GM18858 (cell line): ENCODE results near the gene OTUD5.

Experiments
- ATAC-seq: cut with Tn5 transposase; IDR thresholded peaks from one replicate; pipeline ENCODE4 v1.9.1; 2021; ENCODE audit not compliant: unreplicated experiment

Gene OTUD5

GRCh38 chrX:48974033-48974432, 16.6 kb upstream of the OTUD5 start:
- ATAC-seq, result no peak

DNA sequence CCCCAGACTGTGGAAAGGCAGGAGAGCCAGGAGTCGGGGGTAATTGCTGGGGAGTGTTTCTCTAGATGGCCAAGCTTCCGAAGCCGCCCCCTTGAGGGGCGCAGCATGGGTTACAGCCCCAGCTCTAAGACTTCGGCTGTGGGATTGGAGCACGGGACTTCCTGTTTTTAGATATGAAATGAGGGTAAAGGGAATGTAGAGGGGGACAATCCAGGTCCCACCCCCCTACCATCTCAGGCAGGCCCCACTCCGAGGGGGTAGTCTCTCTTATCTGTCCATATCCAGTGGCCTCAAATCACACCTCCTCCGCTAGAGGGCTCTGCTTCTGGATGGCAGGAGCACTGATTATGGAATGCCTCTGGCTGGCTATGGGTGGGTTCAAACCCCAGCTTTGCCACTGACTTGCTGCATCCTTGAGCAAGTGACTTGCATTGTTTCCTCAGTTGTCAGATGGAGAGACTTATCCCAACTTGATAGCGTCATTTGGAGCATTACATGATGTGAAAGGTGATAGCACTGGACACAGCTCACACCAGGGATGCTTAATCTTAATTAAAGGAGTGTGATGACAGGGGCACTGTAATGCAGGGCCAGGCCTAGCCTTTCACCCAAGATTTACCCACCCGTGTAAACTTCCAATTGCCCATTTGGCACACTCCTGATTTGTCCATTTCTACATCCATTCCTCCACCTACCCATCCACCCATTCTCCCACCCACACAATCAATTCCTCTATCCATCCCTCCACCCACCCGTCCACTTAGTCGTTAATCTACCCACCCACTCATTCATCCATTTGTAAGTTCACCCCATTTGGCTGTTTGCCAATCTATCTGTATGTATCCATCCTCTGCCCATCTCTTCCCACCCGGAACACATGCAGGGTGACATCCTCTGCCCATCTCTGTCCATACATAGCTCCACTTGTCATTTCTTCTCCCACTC, 15.1 kb upstream of the OTUD5 start:
- no peak for ATAC-seq

DNA sequence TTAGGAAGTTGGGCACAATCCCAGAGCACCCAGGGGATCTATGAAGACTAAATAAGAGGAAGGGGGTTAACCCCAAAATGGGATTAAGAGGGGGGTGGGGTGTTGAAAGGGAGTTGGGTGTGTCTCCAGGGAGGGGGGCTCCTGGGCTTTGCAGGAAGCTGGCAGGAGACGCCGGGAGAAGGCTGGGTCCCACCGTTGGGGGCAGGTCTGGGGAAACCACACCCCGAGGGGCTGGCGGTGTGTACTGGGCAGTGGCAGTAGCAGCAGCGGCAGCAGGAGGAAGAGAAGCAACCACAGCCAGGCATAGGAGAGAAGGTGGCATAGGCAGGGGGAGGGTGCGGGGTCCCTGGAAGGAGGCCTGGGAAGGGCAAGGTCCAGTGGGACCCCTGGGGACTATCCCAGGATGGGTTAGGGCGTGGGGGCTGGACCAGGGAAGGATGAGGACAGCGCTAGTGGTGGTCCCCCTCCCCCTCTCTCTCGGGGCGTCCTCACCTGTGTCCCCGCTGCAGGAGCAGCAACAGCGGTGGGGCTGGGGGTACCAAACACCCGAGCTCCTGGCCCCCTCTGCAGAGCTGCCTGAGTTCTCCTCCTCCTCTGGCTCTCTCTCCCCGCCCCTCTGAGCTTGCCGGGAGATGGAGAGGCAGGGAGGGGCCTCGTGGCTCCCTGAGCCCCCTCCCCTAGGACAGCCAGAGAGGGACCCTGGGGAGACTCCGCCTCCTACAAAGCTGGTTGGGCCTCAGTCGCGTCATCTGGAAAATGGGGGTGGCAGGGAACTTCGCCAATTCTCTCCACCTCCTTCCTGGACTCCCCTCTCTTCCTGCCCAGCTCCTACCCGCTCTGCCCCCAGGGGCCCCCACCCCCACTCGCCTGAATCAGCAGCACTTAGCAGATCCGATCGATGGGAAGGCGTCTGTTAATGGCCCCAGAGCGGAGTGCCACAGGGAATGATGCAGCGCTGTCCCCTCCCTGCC, 14.1 kb upstream of the OTUD5 start, which contains the start of gene KCND1:
TSS of gene KCND1 (minus strand) at position 596 of the 971 bp plus-strand sequence. CDS start 1,573 bp downstream, outside the sequence.
- no peak for ATAC-seq

DNA sequence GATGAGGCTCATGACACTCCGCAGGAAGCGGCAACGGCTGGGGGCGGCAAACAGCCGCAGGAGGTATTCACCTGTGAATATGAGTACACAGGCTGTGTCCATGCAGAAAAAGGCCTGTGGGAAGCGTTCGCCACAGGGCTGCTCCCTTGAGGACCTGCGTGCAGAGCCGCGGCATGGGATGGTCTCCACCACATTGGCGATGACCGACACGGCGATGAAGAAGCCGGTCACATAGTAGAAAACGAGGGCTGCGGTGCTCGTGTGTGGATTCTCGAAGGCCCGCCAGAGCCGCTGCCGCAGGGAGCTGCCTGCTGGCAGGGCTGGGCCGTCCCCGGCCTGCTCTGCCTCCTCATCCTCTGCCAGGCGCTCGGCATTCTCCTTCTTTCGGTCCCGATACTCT, 12.1 kb upstream of the OTUD5 start:
- no peak for ATAC-seq

DNA sequence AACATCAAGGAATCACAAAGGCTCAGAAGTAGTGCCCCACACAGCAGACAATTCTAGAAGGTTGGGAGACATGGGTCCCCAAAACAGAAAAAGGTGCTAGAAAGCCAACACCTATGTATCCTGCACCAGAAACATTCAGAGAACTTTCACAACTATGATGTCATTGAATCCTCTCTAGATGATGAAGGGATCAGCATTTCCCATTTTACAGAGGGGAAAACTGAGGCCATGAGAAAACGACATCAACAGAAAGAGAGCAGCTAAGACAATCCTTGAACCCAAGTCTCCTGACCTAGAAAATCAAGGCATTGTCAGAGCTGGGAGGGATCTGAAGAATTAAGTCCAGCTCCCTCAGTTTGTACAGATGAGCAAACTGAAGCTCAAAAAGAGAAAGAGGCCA, 11.0 kb upstream of the OTUD5 start:
- ATAC-seq, result no peak

DNA sequence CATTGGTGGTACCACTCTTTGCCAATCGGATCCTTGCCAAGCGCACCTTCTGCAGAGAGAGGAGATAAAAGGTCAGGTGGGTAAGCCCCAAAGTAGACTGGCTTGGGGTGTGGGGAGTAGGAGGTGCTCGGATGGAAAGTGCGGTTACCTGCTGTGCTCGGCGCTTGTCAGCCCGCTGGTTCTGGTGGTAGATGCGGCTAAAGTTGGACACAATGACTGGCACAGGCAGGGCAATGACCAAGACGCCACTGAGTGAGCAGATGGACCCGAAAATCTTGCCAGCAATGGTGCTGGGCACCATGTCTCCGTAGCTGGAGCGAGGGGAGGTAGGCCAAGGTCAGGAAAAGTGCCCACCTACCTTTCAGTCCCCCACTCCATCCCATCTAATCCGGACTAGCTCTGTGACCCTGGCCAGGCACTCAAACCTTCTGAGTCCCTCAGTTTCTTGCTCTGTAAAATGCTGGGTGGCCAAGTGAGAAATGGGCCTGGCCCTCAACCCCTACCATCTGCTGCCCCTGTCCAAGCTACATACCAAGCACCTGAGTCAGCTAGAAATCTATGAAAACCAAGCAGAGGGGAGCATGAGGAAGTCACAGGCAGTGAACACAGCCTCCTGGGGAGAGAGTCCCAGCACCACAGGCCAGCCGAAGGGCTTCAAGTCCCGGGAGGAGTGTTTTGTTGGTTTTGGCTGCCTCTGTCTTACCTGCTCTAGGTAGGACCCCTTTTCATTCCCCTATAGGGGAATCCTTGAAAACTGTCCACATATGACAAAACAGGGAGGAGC, 9.6 kb upstream of the OTUD5 start:
- ATAC-seq, result no peak

GRCh38 chrX:48965959-48966358, 8.6 kb upstream of the OTUD5 start:
- no peak for ATAC-seq

DNA sequence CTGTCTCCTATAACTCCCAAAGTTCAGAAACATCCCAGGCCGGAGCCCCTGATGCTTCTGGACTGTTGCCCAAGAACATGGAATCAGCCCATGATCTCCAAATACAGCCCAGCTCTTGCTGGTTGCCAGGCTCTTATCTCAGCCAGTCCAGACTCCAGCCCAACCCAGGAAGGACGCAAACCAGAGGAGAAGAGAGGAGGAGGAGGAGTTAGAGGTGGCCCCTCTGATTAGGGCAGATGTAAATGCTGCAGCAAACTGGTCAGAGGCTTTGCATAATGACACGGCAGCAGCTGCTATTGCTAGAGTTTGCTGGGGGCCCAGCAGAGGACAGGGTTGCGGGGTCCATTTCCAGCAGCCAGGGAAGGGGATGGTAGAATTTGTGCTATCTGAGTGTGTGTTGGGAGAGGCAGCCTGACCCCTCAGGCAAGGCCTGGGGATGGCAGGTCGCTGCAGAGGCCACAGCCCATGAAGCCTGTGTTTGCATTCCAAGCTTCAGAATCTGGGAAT, 4.2 kb upstream of the OTUD5 start:
- ATAC-seq, result no peak

DNA sequence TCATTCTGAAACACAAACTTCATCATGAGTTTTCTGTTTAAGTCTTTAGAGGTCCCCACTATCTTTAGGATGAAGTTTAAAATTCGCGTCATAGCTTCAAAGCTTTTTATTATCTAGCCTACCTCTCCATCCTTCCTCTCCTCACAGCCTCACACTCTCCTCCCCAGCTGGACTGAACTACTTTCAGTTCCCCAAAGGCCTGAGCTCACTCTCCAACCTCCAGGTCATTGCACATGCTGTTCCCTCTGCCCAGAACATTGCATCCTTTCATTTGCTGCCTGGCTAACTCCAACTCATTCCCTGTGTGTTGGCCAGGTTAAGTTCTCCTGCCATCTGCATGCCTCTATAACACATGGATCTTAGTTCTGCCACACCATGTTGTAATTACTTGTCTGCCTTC, 2.9 kb upstream of the OTUD5 start:
- ATAC-seq, result no peak

- no peak for ATAC-seq
These were observed 1.3 kb upstream of the OTUD5 start for GRCh38 chrX:48958635-48959094.

DNA sequence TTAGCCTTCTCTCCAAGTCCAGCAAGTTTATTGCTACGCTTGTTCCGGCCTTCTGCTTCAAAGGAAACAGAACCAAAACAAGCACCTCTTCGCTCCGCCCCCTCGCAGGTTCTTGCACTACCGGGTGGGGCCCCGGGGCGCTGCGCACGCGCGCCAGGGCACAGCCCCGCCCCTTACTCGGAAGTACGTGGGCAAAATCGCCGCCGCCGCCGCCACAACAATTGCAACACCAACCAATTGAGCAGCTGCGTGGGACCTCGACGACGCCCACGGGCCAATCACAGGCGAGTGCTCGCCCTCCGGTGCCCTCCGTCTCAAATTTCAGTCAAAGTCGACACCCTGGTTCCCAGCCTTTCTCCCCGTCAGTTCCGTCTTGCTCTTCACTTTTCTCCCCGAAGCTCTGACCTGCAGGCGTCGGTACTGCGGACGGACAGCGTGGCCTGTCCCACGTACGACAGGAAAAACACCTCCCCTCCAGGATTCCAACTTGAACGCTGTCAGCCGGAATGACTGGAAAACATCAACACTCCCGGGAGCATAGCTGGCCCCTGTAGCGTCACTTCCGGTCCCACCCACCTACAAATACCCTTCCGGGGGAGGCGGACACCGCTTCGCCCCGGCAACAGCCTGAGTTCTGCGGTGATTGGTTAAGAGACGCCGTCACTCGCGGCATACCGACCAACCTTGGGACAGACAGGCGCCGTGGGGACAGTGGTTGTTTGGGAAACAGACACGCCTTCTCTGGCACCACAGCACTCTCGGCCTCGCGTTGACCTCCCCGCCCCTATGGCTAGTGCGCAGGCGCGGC, 624 bp upstream of the OTUD5 start:
- ATAC-seq, result peak; percentile 81

DNA sequence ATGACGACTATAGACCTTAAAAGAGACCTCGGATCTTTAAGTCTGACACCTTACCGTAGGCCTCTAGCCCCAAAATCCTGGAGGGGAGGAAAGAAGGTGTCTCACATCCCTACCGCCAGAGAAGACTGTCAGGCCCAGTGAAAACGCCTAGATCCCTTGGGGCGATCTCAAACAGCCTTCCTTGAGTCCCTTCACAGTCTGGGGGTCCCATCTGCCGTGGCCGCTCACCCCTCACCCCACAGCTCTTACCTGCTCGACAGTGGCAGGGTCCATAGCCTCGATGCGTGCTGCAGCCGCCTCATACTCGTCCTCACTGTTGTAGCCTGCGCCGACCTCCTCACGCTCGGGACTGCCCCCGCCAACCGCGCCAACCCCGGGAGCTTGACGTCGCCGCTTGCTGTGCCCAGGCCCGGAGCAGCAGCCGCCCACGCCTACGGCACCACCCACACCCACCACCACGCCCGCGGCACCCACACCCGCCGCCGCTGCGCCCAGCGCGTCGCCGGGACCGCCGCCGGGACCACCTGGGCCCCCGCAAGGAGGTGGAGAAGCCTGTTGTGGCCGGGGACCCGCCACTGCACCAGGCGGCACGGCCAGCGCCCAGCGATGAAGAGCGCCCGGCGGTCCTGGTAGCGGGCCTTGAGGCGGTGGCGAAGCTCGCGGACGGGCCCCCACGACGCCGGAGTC, 536 bp downstream of the OTUD5 start:
- ATAC-seq, result no peak

- ATAC-seq, result no peak
These were observed 8.8 kb downstream of the OTUD5 start for GRCh38 chrX:48948589-48948988.

DNA sequence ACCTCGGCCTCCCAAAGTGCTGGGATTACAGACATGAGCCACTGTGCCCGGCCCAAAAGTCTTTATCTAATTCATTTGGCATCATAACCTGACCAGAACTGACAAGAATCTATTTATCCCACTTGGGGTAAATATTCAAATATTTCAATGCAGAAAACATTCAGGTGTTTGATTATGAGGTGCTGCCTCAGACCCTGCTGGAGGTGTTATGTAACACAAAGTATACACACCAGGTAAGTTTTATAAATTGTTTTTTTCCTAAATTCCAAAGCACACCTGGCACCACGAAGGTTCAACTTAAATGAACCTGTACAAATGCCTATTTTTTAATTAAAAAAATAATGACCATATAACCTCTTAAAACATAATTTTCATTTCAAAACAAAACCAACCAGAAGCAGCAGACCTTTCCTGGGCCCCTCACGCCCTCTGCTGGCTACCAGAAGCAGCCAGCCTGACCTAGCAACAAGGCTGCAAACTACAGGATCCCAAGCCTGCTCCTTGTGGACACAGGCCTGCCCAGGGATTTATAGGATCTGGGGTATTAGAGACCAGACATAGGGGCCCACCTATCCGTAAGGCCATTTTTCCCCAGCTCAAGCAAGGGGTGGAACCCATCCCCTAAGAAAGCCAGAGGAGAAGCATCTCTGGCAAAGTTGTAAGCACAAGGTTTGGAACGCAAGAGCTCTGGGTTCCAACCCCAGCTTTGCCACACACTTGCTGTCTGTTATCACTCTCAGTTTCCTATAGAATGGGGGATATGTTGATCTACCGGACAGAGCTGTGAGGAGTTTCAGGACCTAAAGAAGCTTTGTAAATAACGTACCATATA, 11.7 kb downstream of the OTUD5 start:
- ATAC-seq, result no peak

DNA sequence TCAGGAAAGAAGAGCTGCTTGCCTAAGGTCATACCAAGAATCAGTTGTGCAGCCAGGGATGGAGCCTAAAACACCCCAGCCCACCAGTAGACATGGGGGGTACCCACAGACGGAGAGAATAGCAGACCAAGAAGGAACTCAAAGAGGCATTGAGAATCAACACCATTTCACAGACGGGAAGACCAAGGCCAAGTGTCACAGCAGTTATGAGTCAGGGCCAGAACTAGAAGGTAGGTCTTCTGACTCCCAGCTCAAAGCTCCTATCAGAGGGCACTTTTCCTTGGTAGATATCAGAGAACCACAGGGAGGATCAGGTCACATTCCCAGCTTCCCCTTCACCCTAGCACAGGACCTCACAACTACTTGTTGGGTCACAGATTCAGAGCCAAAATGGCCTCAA, 14.5 kb downstream of the OTUD5 start:
- no peak for ATAC-seq

- ATAC-seq, result no peak
These were observed 16.9 kb downstream of the OTUD5 start for GRCh38 chrX:48940404-48940955.

- ATAC-seq, result no peak
These were observed 17.7 kb downstream of the OTUD5 start for GRCh38 chrX:48939524-48940228.
